HG03520 (cell line): ENCODE data around the gene ITGA1.
A peak's percentile ranks its signal among the peaks of the same experiment; 100 is the strongest.

Source experiments
- ATAC-seq: cut with Tn5 transposase; IDR thresholded peaks from one replicate; pipeline ENCODE4 v1.9.1; 2021; ENCODE audit warnings: mild to moderate bottlenecking, moderate library complexity; ENCODE audit not compliant: unreplicated experiment

Gene ITGA1

DNA sequence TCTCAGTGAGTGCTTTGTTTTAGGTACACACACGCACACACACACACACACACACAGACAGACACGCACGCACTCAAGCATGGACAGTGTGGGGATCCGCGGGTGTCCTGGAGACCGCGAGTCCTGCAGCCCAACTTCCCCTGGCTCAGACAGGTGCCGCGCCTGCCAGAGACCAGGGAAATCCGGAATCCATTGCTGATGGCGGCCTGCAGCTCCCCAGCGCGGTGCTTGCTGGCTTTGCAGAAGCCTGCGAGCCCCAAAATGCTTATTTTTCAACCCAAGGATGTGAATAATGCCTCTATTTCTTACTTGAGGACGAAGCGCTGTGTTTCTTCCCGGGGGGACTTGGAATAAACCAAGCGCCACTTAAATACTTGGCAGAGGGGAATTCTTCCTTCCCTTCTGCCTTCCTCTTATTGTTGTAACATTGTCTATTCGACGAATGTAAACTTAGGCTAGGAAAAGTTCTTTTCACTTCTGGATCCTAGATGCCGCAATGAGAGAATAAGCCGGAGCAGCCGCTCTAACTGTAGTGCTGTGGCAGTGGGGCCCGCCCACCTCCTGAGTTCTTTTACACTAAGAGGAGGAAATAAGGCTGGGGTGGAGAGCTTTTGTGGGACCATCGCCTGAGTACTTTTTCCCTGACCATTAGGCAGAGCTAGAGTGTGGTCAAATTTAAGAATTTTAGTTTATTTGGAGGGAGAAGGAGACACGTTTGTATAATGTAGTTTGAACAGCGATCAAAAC, 202.2 kb downstream of the ITGA1 start:
- ATAC-seq, result no peak

DNA sequence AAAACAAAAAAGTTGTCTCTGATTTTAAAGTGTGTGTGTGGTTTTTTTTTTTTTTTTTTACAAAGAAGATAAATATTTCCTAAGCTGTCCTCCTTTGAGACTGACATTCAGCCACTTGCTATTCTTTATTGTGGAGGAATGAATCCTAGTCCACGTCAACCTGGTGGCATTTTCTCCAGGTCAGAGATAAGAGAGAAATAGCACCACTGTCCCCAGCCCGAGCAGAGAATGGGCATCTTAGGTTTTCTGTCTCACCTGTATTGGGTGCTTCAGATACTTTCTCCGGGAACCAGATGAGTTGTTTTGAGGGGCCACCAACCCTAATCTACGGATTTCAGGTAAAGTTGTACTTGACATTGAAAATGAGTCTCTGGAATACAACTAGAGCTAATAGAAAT, 202.8 kb downstream of the ITGA1 start:
- no peak for ATAC-seq

DNA sequence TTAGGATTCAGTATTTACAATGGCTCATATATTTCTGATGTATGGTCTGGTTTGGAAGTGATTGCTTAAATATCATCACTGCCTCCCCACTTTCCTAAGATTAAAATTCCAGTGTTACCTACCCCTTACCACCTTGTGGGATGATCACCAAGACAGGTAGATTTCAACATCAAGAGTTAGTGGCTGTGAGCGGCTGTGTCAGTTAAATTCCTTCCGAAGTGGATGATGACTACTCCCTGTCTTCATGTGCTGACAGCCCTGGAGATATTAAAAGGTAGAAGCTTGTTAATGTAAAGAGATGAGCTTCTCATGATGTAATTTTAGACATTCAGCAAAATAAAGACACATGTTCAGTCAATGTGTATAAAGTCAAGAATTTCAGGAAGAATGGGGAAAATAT, 205.7 kb downstream of the ITGA1 start:
- ATAC-seq, result no peak

DNA sequence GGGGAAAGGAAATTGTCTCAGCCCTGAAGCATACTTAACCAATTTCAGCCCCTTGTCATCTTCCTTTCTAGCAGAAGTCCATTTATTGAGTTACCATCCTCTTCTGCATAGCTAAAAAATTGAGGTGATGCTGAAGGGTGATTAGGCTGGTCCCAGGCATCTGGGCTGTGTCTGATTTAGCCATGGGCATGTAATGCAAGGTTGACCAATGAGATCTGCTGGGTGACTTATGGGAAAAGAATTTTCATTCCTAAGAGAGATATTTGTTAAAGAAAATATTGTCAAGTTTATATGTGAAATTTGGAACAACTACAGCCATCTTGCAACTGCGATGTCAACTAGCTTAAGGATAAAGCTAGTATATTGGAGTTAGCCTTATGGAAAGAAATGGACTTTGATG, 206.6 kb downstream of the ITGA1 start:
- ATAC-seq, result no peak

DNA sequence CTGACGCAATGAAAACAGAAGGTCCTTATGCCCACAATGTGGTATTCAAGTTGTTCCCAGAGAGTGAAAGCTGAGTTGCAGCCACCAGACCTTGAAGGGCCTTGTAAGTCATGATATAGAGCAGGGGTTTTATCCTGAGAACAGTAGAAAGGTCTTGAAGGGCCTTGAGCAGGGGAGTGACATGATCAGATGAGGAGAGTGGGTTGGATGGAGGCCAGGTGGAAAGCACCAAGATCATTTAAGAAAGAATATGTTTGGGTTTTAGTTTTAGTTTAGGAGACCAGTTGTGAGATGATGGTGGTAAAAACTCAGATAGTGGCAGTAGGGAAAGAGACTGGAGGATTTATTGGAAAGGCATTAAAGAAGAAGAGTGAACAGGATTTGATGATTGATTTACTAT, 207.4 kb downstream of the ITGA1 start:
- ATAC-seq, result no peak

DNA sequence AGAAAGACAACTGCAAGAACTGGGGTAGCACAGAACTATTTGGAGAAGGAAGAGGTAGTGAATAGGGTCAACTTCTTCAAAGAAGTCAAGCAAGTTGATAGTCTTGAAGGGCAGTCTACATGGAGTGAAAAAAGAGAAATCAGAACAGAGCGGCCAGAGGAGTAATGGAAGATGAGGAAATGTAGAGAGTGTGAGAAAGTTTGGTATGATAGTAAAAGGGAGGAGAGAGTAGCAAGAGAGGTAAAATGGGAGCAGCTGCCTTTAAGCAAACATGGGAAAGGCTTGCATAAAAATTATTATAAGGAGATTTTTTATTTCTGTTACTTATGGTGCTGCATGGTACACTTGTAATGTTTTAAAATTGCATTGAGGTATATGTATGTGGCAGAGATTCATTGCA, 208.2 kb downstream of the ITGA1 start:
- no peak for ATAC-seq

DNA sequence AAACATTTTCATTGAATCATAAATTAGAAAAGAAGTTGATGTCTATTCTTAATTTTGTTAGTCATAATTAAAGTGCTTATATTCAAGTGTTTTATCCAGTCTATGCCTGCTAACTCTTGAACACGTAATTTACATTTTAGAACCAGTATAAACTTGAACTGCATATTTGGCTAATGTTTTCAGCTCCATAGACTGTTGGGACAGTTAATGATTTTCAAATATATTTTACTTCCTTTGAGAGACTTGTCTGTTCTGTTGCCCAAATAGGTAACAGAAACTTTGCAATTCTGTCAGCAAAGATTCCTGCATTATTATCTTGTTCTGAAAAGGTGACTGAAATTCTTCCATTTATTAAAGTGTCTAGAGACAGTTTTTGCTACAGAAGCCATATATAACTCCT, 209.3 kb downstream of the ITGA1 start:
- ATAC-seq, result no peak

DNA sequence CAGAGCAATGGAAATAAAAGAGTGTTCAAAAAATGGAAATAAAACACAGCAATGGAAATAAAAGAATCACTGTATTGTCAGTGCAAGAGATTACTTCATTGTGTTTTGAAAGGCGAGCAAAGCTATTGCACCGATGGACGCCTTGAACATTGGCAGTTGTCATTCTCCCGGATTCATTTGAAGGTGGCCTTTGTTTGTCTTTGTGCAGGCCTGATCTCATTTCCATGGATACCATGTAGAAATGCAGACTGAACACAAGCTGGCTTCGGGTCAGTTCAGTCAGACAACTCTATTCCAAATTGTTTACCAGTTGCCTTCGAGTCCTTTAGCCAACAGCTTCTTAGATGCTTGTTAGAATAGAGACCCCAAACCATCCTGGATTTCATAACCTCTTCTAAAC, 209.7 kb downstream of the ITGA1 start:
- no peak for ATAC-seq

DNA sequence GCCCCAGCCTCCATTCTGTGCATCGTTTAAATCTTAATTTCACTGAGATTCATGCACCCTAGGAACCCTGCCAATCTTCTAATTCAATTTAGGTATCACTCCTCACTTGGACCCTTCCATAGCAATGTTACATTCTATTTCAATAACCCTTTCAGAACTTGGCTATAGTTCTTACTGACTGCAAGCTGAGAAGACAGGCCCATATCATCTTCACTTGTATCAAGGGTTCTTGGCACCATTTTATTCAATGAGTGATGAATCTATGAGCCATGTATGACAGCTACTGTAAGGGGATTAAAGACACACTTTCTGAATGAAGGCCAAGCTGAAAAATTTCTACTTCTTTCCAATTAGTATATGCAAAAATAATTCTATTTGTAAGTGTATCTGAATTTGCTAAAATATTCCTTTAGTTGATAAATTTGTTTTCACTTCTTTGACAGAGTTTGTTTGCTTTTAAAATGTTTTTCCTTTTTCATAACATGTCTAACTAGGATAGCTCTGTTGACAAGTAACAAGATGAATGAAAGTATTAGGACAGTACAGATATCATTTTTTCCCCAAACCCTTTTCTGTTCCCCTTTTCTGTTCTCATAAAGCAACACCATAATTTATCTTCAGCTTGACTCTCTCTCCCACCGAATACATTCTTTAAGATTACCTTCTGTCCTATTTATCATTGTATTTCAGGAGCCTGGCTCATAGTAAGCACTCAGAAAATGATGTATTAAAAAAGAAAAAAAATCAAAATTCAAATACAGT, 211.0 kb downstream of the ITGA1 start:
- peak; percentile 55 for ATAC-seq

DNA sequence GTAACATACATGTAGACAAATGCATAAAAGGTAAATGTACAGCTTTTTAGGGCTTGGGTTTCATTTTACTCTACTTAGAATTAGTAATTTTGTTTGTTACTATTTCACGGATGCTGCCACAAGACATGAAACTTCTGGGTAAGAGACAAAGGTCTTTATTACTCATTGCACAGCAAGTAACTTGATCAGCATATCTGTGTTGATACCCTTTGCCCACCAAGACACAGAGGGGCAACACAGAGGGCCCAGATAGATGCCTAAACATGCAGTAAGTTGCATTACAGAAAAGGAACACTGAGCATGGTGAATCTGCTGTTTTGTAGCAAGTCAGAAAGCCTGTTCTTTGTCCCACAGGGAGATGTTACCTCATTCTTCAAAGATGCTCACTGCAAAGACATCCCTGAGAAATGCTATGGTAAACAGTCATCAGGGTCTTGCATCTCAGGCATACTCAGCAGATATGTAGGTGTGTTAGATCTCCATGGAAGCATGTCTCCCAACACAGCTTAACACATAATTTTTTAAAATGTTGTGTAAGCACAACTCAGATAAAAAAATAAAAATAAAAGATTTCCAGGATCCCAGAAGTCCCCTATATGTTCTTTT, 211.7 kb downstream of the ITGA1 start:
- peak; percentile 36 for ATAC-seq

DNA sequence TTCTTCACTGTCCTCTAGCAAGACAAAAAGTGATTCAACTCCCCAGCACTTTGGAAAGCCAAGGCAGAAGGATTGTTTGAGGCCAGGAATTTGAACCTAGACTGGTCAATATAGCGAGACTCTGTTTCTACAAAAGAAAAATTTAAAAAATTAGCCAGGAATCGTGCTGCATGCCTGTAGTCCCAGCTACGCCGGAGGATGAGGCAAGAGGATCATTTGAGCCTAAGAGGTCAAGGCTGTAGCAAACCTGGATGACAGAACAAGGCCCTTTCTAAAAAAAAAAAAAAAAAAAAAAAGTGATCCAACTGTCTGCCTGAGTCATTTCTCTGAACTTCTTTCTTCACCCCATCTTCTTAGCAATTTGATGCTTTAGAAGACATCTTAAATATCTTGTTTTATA, 213.8 kb downstream of the ITGA1 start:
- no peak for ATAC-seq

DNA sequence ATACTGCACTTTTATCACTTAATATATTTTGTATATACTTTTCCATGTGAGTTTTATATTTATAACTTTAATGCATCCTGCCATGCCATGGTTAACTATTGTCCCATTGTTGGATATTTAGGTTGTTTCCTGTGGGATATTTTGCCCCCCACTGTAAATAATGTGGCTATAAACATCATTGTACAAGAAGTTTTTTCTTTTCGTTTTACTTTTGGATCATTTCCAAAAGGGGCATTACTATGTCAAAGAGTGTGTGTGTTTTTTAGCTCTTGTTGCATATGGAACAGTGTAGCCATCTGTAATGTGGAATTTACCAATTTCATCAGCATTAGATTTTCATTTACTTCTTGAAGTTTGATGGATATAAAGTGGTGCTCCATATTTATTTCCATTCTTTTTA, 214.8 kb downstream of the ITGA1 start:
- ATAC-seq, result no peak

DNA sequence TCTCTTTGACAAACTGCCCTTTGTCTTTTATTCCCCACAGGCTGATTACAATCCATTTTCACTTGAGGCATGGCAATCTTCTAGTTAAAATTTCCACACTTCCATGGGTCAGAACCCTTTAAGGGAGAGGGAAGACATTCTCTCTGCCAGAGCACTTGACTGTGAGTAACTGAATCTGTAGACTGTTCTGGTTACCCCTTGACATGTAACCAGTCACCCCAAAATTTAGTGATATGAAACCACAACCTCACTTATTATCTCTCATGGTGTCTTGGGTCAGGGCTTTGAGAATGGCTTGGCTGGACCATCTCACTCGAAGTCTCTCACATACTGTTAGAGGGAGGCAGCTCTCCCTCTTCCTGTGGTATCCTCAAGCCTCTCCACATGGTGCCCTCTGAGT, 215.4 kb downstream of the ITGA1 start:
- no peak for ATAC-seq

DNA sequence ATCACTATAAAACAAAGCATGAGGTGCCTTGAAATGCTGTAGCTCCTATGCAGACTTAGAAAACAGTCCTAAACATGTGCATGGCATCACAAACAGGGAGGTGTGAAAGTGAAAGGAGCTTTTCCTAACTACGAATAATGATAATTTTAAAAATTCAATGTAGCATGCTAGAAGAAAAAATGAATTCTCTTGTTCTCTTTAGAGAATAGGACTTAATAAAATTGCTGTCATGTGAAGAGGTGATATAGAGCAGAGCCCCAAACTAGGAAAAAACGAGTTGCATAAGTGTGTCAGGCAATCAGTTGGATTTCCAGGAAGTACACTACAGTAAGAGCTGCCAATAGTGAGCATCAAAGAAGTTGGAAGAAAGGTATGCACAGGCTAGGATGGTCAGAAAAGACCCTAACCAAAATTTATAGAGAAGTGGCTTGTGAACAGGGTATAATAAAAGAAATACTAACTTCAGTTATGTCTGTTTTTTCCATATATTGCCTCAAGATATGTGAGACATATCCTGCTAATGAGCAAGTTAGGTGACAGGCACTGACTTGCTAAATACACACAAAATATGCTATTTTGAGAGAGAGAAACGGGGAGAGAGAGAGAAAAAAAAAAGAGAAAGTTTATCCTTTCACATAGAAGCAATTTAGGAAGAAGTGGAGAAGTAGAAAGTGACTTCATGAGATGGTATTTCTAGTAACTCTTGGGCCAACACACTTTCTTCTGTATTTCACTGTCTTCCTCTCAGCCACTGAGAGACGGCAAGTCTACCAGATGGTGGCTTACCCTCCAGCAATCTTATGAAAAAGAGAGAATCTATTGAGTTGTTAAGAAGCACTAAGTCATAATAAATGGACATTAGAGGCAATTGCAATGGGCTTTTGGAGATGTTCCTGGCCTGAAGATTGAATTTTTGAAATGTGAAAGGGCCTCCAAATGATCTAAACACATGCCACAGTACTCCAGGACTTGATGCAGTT, 219.5 kb downstream of the ITGA1 start:
- no peak for ATAC-seq

DNA sequence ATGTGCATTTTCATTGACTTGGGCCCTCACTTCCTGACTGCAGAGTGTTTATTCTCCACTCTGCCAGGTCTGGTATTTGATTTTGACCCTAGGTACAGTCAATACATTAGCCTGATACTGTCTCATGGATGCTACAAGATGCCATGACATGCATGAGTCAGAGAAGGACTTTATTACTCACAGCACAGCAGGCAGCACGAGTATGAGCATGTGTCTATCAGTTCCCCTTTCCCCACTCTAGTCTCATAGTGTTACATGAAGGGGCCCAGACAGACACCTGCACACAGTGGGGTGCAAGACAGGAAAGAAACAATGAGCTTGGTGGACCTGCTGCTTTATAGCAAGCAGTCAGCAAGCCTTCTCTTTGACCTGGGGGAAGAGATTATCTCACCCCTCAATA, 221.0 kb downstream of the ITGA1 start:
- ATAC-seq, result peak; percentile 96
